Measurements from ENCODE around the gene CDHR3. TPM values are rescaled to one million over a fixed set of nuclear protein-coding genes. Genes with fewer than 3 reads are reported as not detected.

CDHR3 gene
- polyA plus RNA-seq, 3 donors = 0.16 TPM; not detected in 2

GRCh38 chr7:105943486-105943885 lies 19.6 kb upstream of the CDHR3 start:
- WGBS (ENCODE audit: insufficient coverage) = 100% methylated on average over 1 of the region's 2 CpGs
- no peak overlapping the region for H3K4me3 ChIP-seq (replicated peaks in 1 of 3; ENCODE audit: low read depth in 2 of 3, low read length in 3 of 3)
- no peaks in the 10 kb centered on the region for H4K20me1 ChIP-seq (ENCODE audit: insufficient read depth, low read length)
- no peaks in the 10 kb centered on the region for H3K4me1 Mint-ChIP-seq
- no peak overlapping the region for H3K9ac ChIP-seq (ENCODE audit: insufficient read depth, low read length, poor library complexity, severe bottlenecking)
- H3K36me3 ChIP-seq (replicated peaks in 1 of 2; ENCODE audit: control insufficient read depth in 1 of 2, insufficient read depth in 2 of 2, low read length in 2 of 2) = no peaks in the 10 kb centered on the region
- H3K36me3 Mint-ChIP-seq = no peaks in the 10 kb centered on the region
- H2AFZ ChIP-seq (ENCODE audit: insufficient read depth, low read depth, low read length, poor library complexity, severe bottlenecking) = no peak overlapping the region
- TF ChIP-seq CTCF (IDR thresholded peaks at IDR 0.05) = no peak
- no peaks in the 10 kb centered on the region for H3K9me3 ChIP-seq (replicated peaks in 1 of 2; ENCODE audit: control insufficient read depth in 1 of 2, insufficient read depth in 1 of 2, low read length in 2 of 2)
- H3K4me3 Mint-ChIP-seq = no peak overlapping the region
- H3K4me2 ChIP-seq (replicated peaks; ENCODE audit: extremely low read depth, low read length, poor library complexity, severe bottlenecking) = no peak overlapping the region
- H3K27me3 Mint-ChIP-seq (ENCODE audit: low read depth in 3 of 3) = peaks cover 8 to 15% (median 14%) of the 10 kb centered on the region in 3 donors
- no peak overlapping the region for H3K27ac Mint-ChIP-seq
- H3K79me2 ChIP-seq (ENCODE audit: insufficient read depth, low read length) = no peaks in the 10 kb centered on the region
- H3K27me3 ChIP-seq (ENCODE audit: control insufficient read depth in 2 of 2, insufficient read depth in 2 of 2, low read length in 2 of 2) = no peaks in the 10 kb centered on the region
- no peaks in the 10 kb centered on the region for H3K4me1 ChIP-seq (ENCODE audit: control insufficient read depth in 1 of 2, insufficient read depth in 2 of 2, low read length in 2 of 2)
- H3K27ac ChIP-seq (ENCODE audit: low read depth in 1 of 2, low read length in 2 of 2) = no peak overlapping the region
- intact Hi-C loops (cut with micrococcal nuclease) = no loop called here
- peaks cover 0 to 2% (median 0%) of the 10 kb centered on the region in 7 donors for H3K9me3 Mint-ChIP-seq
- no peak for DNase-seq

GRCh38 chr7:105945848-105946247 lies 17.2 kb upstream of the CDHR3 start:
- intact Hi-C loops (cut with micrococcal nuclease) = no loop called here
- no peak overlapping the region for H3K4me3 Mint-ChIP-seq
- Histone ChIP-seq H2AFZ (ENCODE audit: insufficient read depth, low read depth, low read length, poor library complexity, severe bottlenecking) (no peak overlapping the region), H3K36me3 (replicated peaks in 1 of 2; ENCODE audit: control insufficient read depth in 1 of 2, insufficient read depth in 2 of 2, low read length in 2 of 2) (no peaks in the 10 kb centered on the region), H3K4me2 (replicated peaks; ENCODE audit: extremely low read depth, low read length, poor library complexity, severe bottlenecking) (no peak overlapping the region), H3K27ac (ENCODE audit: low read depth in 1 of 2, low read length in 2 of 2) (no peak overlapping the region), H3K4me3 (replicated peaks in 1 of 3; ENCODE audit: low read depth in 2 of 3, low read length in 3 of 3) (no peak overlapping the region), H4K20me1 (ENCODE audit: insufficient read depth, low read length) (no peaks in the 10 kb centered on the region), H3K27me3 (ENCODE audit: control insufficient read depth in 2 of 2, insufficient read depth in 2 of 2, low read length in 2 of 2) (no peaks in the 10 kb centered on the region), H3K79me2 (ENCODE audit: insufficient read depth, low read length) (no peaks in the 10 kb centered on the region), H3K4me1 (ENCODE audit: control insufficient read depth in 1 of 2, insufficient read depth in 2 of 2, low read length in 2 of 2) (no peaks in the 10 kb centered on the region), H3K9me3 (replicated peaks in 1 of 2; ENCODE audit: control insufficient read depth in 1 of 2, insufficient read depth in 1 of 2, low read length in 2 of 2) (no peaks in the 10 kb centered on the region), H3K9ac (ENCODE audit: insufficient read depth, low read length, poor library complexity, severe bottlenecking) (no peak overlapping the region)
- H3K36me3 Mint-ChIP-seq = no peaks in the 10 kb centered on the region
- no peaks in the 10 kb centered on the region for H3K4me1 Mint-ChIP-seq
- no peak for DNase-seq
- 95% methylated on average over 5 of the region's 9 CpGs for WGBS (ENCODE audit: insufficient coverage)
- H3K9me3 Mint-ChIP-seq = peaks cover 0 to 4% (median 2%) of the 10 kb centered on the region in 7 donors
- peaks cover 7 to 13% (median 11%) of the 10 kb centered on the region in 3 donors for H3K27me3 Mint-ChIP-seq (ENCODE audit: low read depth in 3 of 3)
- no peak for TF ChIP-seq CTCF (IDR thresholded peaks at IDR 0.05)
- no peak overlapping the region for H3K27ac Mint-ChIP-seq

Data from CD14-positive monocyte (primary cell).